Smooth muscle cell (in vitro differentiated cells): ENCODE results near the gene HEXIM2. TPM values are rescaled to one million over a fixed set of nuclear protein-coding genes. Genes with fewer than 3 reads are reported as not detected.

Experiments
- DNase-seq: peaks from one replicate; lab custom pipeline; 2025; ENCODE audit not compliant: unreplicated experiment; lab: John Stamatoyannopoulos, UW
- H2AFZ ChIP-seq: fragments of 200-600 bp; sonication (generic); 2 replicates; pipeline ENCODE4 v1.6.0; 2016; ENCODE audit warnings: antibody characterized with exemption, low read depth, mild to moderate bottlenecking
- H3F3A ChIP-seq: fragments of 200-600 bp; sonication (generic); 2 replicates; pipeline ENCODE4 v1.6.0; 2017; ENCODE audit warnings: antibody characterized with exemption, low read depth
- H3K27ac ChIP-seq: fragments of 200-600 bp; sonication (generic); 2 replicates; pipeline ENCODE4 v1.5.1; 2016; ENCODE audit warnings: low read depth, mild to moderate bottlenecking
- H3K27me3 ChIP-seq: fragments of 200-600 bp; sonication (generic); 2 replicates; pipeline ENCODE4 v1.6.1; 2016; ENCODE audit warnings: low read depth, mild to moderate bottlenecking
- H3K36me3 ChIP-seq: fragments of 200-600 bp; sonication (generic); 2 replicates; pipeline ENCODE4 v1.5.1; 2016; ENCODE audit warnings: low read depth
- H3K4me1 ChIP-seq: fragments of 200-600 bp; sonication (generic); 2 replicates; pipeline ENCODE4 v1.5.1; 2016; ENCODE audit warnings: low read depth
- H3K4me2 ChIP-seq: fragments of 200-600 bp; sonication (generic); 2 replicates; pipeline ENCODE4 v1.6.0; 2016; ENCODE audit warnings: mild to moderate bottlenecking
- H3K4me3 ChIP-seq: fragments of 200-600 bp; sonication (generic); 2 replicates; pipeline ENCODE4 v1.5.1; 2016; ENCODE audit warnings: mild to moderate bottlenecking
- H3K79me2 ChIP-seq: fragments of 200-600 bp; sonication (generic); 2 replicates; pipeline ENCODE4 v1.6.0; 2016; ENCODE audit warnings: low read depth, mild to moderate bottlenecking
- H3K9ac ChIP-seq: fragments of 200-600 bp; sonication (generic); 2 replicates; pipeline ENCODE4 v1.6.0; 2016; ENCODE audit warnings: low read depth
- H3K9me3 ChIP-seq: fragments of 200-600 bp; sonication (generic); replicated peaks from 2 replicates; pipeline ENCODE4 v1.5.1; 2016; ENCODE audit warnings: low read depth
- H4K20me1 ChIP-seq: fragments of 200-600 bp; sonication (generic); 2 replicates; pipeline ENCODE4 v1.6.0; 2016; ENCODE audit warnings: low read depth
- WGBS: methylation state at CpG from one replicate; pipeline ENCODE4 v1.1.7; 2016; ENCODE audit warnings: low lambda C conversion rate; 5-methylcytosine and 5-hydroxymethylcytosine counted together
- polyA plus RNA-seq: library from polyadenylated mRNA; unstranded; fragments of >200 nt; fragmentation: Nextera tagmentation; extraction: Ambion mirVana; gene quantifications from 2 replicates; pipeline ENCODE4 v1.2.1, GENCODE V29; 2016
- total RNA-seq: library from RNA; depleted of rRNA; stranded (reverse); fragments of >200 nt; gene quantifications from 2 replicates; pipeline ENCODE4 v1.2.3, GENCODE V29; 2014
- TF ChIP-seq, protein P1 (sequence below): fragments of 200-600 bp; sonication (generic); IDR thresholded peaks from 2 replicates; pipeline ENCODE4 v1.5.1; 2017; ENCODE audit warnings: borderline replicate concordance, mild to moderate bottlenecking, antibody characterized with exemption; ENCODE audit not compliant: insufficient read depth, poor library complexity, severe bottlenecking

Gene HEXIM2
- total and polyA plus RNA-seq, 2 experiments from 2014 or later = 3.4 to 6.8 TPM

- WGBS = 90% methylated on average over 10 of the region's 10 CpGs
- H3K27ac ChIP-seq = no peak overlapping the region
- H4K20me1 ChIP-seq = no peaks in the 10 kb centered on the region
- no peak overlapping the region for H3K4me3 ChIP-seq
- H3K4me1 ChIP-seq = no peaks in the 10 kb centered on the region
- H3K27me3 ChIP-seq = no peaks in the 10 kb centered on the region
- H3K9me3 ChIP-seq = no peaks in the 10 kb centered on the region
- no peak overlapping the region for H2AFZ ChIP-seq
- H3F3A ChIP-seq = no peaks in the 10 kb centered on the region
- no peak for DNase-seq
- no peaks in the 10 kb centered on the region for H3K36me3 ChIP-seq
- no peak overlapping the region for H3K4me2 ChIP-seq
- H3K9ac ChIP-seq = no peak overlapping the region
- H3K79me2 ChIP-seq = no peaks in the 10 kb centered on the region
- TF ChIP-seq, protein P1, sequence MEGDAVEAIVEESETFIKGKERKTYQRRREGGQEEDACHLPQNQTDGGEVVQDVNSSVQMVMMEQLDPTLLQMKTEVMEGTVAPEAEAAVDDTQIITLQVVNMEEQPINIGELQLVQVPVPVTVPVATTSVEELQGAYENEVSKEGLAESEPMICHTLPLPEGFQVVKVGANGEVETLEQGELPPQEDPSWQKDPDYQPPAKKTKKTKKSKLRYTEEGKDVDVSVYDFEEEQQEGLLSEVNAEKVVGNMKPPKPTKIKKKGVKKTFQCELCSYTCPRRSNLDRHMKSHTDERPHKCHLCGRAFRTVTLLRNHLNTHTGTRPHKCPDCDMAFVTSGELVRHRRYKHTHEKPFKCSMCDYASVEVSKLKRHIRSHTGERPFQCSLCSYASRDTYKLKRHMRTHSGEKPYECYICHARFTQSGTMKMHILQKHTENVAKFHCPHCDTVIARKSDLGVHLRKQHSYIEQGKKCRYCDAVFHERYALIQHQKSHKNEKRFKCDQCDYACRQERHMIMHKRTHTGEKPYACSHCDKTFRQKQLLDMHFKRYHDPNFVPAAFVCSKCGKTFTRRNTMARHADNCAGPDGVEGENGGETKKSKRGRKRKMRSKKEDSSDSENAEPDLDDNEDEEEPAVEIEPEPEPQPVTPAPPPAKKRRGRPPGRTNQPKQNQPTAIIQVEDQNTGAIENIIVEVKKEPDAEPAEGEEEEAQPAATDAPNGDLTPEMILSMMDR = no peak
These were observed 45.1 kb upstream of the HEXIM2 start for GRCh38 chr17:45116434-45117016.

DNA sequence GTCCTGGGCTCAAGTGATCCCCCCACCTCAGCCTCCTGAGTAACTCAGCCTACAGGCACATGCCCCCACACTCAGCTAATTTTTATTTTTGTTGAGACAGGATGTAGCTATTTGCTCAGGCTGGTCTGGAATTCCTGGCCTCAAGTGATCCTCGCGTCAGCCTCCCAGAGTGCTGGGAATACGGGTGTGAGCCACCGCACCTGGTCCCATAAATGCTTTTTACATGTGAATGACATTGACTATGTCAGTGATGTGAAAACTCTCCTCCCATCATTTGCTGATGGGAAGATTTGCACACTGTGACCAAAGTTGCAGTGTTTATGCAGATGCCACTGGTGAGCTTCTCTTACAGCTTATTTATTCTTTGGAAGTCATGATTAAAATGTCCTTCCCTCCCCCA is 44.3 kb upstream of the HEXIM2 start:
- DNase-seq = no peak
- WGBS = 95% methylated on average over 4 of the region's 4 CpGs
- H3K4me2 ChIP-seq = no peak overlapping the region

DNA sequence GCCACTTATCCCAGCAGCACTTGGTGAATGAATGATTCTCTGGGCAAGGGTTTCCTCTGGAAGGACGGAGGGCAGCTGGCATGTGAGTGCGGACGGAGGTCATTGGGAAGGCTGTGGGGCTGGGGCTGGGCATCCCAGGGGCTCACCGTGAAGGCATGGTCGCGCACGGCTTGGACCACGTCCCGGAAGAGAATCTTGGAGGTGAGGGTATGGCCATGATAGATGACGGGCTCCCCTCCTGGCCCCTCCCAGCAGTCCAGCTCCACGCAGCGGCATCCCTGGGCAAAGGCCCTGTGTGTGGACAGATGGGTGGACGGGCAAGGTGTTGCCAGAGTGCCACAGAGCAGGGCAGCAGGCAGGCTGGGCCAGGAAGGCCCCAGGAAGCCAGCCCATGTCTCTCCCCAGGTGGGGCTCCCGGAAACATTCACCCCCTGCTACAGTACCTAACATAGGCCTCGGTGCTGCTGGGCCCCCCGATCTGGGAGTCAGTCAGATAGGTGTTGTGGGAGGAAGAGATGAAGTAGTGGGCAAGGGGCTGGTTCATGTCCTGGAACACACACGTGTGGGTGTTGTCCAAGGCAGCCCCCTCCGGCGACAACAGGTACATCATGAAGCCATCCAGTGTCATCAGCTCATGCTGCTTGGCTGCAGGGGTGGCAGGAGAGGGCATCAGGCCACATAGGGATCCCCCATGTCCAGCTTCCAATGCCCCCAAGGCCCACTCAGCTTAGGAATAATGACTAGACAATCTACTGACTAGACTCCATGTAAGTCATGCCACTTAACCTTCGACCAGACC is 43.6 kb upstream of the HEXIM2 start:
- H3K4me2 ChIP-seq = no peak overlapping the region
- H3K27ac ChIP-seq = no peak overlapping the region
- H3K79me2 ChIP-seq = peaks cover 2% of the 10 kb centered on the region
- DNase-seq = no peak
- no peaks in the 10 kb centered on the region for H4K20me1 ChIP-seq
- no peak overlapping the region for H3K4me3 ChIP-seq
- H2AFZ ChIP-seq = no peak overlapping the region
- no peaks in the 10 kb centered on the region for H3F3A ChIP-seq
- H3K36me3 ChIP-seq = no peaks in the 10 kb centered on the region
- TF ChIP-seq, protein P1 = no peak
- H3K27me3 ChIP-seq = no peaks in the 10 kb centered on the region
- H3K4me1 ChIP-seq = no peaks in the 10 kb centered on the region
- H3K9me3 ChIP-seq = no peaks in the 10 kb centered on the region
- WGBS = 97% methylated on average over 20 of the region's 20 CpGs
- H3K9ac ChIP-seq = no peak overlapping the region

More for the DNA sequence above, 44.3 kb upstream of the HEXIM2 start:
- H3K9me3 ChIP-seq = no peaks in the 10 kb centered on the region
- no peaks in the 10 kb centered on the region for H3K79me2 ChIP-seq
- H3K9ac ChIP-seq = no peak overlapping the region
- H2AFZ ChIP-seq = no peak overlapping the region
- no peaks in the 10 kb centered on the region for H3K36me3 ChIP-seq
- H3K27me3 ChIP-seq = no peaks in the 10 kb centered on the region
- H3K27ac ChIP-seq = no peak overlapping the region
- TF ChIP-seq, protein P1 = no peak
- H3K4me1 ChIP-seq = no peaks in the 10 kb centered on the region
- H3K4me3 ChIP-seq = no peak overlapping the region
- no peaks in the 10 kb centered on the region for H3F3A ChIP-seq
- H4K20me1 ChIP-seq = no peaks in the 10 kb centered on the region
